Breast epithelium (tissue), 4 donors: ENCODE data around the gene PRKN. TPM values are rescaled to one million over a fixed set of nuclear protein-coding genes. Genes with fewer than 3 reads are reported as not detected.
A peak's percentile ranks its signal among the peaks of the same experiment; 100 is the strongest.

Experiments
- DNase-seq, 2 donors: peaks; one replicate each; pipeline ENCODE4 v3.0.0-alpha.2; 2019; ENCODE audit warnings: low spot score in 2 of 2
- H3K27ac ChIP-seq, 2 donors: fragments of 200-600 bp; sonication (generic) in 1 of 2; one replicate each; pipeline ENCODE4 v1.5.1; 2016 to 2019; ENCODE audit warnings: mild to moderate bottlenecking in 1 of 2
- H3K27me3 ChIP-seq, 2 donors: fragments of 200-600 bp; sonication (generic) in 1 of 2; one replicate each; pipeline versions ENCODE4 v1.5.1 to v1.6.0; 2017 to 2019; ENCODE audit warnings: control low read depth in 1 of 2, mild to moderate bottlenecking in 1 of 2
- H3K36me3 ChIP-seq: fragments of 200-600 bp; one replicate; pipeline ENCODE4 v1.5.1; 2019
- H3K4me1 ChIP-seq, 2 donors: fragments of 200-600 bp; sonication (generic); one replicate each; pipeline ENCODE4 v1.5.1; 2016 to 2019; ENCODE audit warnings: control low read depth in 1 of 2
- H3K4me3 ChIP-seq, 3 donors: fragments of 200-600 bp; sonication (generic); 1 replicate in 2 of 3; 2 replicates in 1 of 3; pipeline ENCODE4 v1.5.1; 2016 to 2019; ENCODE audit warnings: mild to moderate bottlenecking in 3 of 3, moderate library complexity in 2 of 3
- H3K9me3 ChIP-seq, 2 donors: fragments of 200-600 bp; sonication (generic) in 1 of 2; one replicate each; pipeline ENCODE4 v1.5.1; 2016 to 2019; ENCODE audit warnings: control low read depth in 1 of 2
- POLR2A ChIP-seq: fragments of 450-650 bp; IDR thresholded peaks from one replicate; pipeline ENCODE4 v1.6.1; 2016; ENCODE audit warnings: antibody characterized with exemption, mild to moderate bottlenecking, moderate library complexity
- POLR2AphosphoS5 ChIP-seq, 3 donors: sonication (generic); formaldehyde crosslinking; IDR thresholded peaks; one replicate each; pipeline ENCODE4 v1.6.1; 2017; ENCODE audit warnings: antibody characterized with exemption in 3 of 3
- intact Hi-C: fragments of 100-400 bp; cut with DNase I; formaldehyde crosslinking; loops from one replicate; pipeline ENCODE4 v1.15.1; 2023; ENCODE audit warnings: low total_unique reads
- total RNA-seq, 3 donors: library from RNA; depleted of rRNA; stranded (reverse); fragments of >200 nt; gene quantifications; one replicate each; pipeline ENCODE4 v1.1.0, GENCODE V29; 2016
- TF ChIP-seq, protein P1 (sequence below), 3 donors: fragments of 450-650 bp; IDR thresholded peaks; one replicate each; pipeline ENCODE4 v1.5.1; 2016 to 2017; ENCODE audit warnings: antibody characterized with exemption in 3 of 3, mild to moderate bottlenecking in 3 of 3, moderate library complexity in 3 of 3

PRKN gene
- total RNA-seq, 3 donors from 2014 or later: 7.2 to 19.0 (median 11.2) TPM

DNA sequence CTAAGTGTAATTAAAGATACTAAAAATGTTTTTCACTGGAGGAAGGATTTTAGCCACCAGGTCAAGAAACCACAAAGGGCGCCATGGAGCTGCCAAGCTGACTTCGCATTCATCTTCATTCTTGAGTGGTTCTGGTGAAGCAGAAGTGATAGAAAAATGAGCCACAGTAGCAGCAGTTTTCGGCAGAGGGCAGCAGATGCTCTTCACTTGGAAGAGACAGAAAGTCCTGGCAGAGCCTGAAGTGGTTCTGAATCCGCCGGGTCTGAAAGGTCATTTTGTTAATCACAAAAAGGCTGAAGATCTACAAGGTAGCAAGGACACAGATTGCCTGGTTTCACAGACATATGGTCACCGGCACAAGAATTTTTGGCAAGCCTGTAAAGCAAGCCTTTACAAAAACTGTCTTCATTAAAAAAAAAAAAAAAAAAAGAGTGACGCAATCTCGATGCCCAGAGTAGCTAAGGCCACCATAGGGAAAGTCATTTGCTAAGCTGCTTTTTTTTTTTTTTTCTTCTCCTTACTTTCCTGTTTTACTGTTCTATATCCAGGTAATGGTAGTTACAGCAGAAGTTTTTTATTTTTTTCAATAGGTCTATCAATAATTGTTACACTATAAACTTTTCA lies 1108.6 kb downstream of the PRKN start:
- no peak overlapping the region for H3K4me3 ChIP-seq

DNA sequence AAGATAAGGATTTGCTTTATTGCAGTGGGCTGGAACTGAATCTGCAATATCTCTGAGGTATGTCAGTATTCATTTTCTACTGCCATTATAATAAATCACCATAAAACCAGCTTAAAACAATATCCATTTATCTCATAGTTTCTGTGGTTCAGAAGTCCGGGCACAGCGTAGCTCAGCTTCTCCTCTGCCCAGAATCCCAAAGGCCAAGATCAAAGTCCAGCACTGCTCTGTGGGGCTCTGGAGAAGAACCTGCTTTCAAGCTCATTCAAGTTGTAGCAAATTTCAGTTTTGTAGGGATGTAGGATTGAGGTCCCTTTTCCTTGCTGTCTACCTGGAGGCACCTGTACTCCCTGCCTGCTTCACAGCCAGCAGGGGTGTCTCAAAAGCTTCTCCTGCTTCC lies 1113.9 kb downstream of the PRKN start:
- H3K36me3 ChIP-seq: no peaks in the 10 kb centered on the region
- no peak overlapping the region for H3K27ac ChIP-seq
- intact Hi-C loops: no loop called here
- TF ChIP-seq, protein P1, sequence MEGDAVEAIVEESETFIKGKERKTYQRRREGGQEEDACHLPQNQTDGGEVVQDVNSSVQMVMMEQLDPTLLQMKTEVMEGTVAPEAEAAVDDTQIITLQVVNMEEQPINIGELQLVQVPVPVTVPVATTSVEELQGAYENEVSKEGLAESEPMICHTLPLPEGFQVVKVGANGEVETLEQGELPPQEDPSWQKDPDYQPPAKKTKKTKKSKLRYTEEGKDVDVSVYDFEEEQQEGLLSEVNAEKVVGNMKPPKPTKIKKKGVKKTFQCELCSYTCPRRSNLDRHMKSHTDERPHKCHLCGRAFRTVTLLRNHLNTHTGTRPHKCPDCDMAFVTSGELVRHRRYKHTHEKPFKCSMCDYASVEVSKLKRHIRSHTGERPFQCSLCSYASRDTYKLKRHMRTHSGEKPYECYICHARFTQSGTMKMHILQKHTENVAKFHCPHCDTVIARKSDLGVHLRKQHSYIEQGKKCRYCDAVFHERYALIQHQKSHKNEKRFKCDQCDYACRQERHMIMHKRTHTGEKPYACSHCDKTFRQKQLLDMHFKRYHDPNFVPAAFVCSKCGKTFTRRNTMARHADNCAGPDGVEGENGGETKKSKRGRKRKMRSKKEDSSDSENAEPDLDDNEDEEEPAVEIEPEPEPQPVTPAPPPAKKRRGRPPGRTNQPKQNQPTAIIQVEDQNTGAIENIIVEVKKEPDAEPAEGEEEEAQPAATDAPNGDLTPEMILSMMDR (IDR thresholded peaks at IDR 0.05): no peak
- TF ChIP-seq POLR2AphosphoS5 (IDR thresholded peaks at IDR 0.05): no peak
- no peak for TF ChIP-seq POLR2A
- no peak for DNase-seq
- H3K9me3 ChIP-seq: peaks cover 0 to 11% of the 10 kb centered on the region in 2 donors
- no peaks in the 10 kb centered on the region for H3K27me3 ChIP-seq
- H3K4me3 ChIP-seq: no peak overlapping the region
- H3K4me1 ChIP-seq: no peaks in the 10 kb centered on the region

More for the DNA sequence above, 1108.6 kb downstream of the PRKN start:
- intact Hi-C loops: no loop called here
- Histone ChIP-seq H3K27ac (no peak overlapping the region), H3K9me3 (no peaks in the 10 kb centered on the region), H3K36me3 (no peaks in the 10 kb centered on the region), H3K27me3 (no peaks in the 10 kb centered on the region), H3K4me1 (no peaks in the 10 kb centered on the region)
- TF ChIP-seq POLR2AphosphoS5 (IDR thresholded peaks at IDR 0.05): no peak
- no peak for TF ChIP-seq POLR2A
- TF ChIP-seq, protein P1 (IDR thresholded peaks at IDR 0.05): peak in 1 of 3 donors; percentile 30
- DNase-seq: peak in 1 of 2 donors; percentile 20

DNA sequence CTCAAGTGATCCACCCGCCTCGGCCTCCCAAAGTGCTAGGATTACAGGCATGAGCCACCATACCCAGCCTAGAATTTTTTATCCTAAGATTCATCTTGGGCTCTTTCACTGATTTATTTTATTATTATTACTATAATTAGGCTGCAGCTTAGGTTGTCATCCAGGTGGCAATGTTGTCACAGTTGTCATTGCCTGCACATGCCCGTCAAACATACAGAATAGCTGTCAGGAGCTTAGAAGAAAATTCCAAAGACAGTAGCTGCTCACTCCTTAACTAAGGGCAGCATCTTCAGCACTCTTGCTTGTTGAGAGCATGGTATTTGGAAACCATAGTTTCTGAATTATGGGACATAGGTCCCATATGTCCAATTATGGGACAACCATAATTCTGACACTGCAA lies 1118.8 kb downstream of the PRKN start:
- H3K4me1 ChIP-seq: no peaks in the 10 kb centered on the region
- no peaks in the 10 kb centered on the region for H3K27me3 ChIP-seq
- no peak overlapping the region for H3K27ac ChIP-seq
- no peak for TF ChIP-seq POLR2AphosphoS5 (IDR thresholded peaks at IDR 0.05)
- TF ChIP-seq, protein P1 (IDR thresholded peaks at IDR 0.05): no peak
- TF ChIP-seq POLR2A: no peak
- intact Hi-C loops: no loop called here
- no peak for DNase-seq
- H3K36me3 ChIP-seq: no peaks in the 10 kb centered on the region
- peaks cover 0 to 11% of the 10 kb centered on the region in 2 donors for H3K9me3 ChIP-seq
- H3K4me3 ChIP-seq: no peak overlapping the region

DNA sequence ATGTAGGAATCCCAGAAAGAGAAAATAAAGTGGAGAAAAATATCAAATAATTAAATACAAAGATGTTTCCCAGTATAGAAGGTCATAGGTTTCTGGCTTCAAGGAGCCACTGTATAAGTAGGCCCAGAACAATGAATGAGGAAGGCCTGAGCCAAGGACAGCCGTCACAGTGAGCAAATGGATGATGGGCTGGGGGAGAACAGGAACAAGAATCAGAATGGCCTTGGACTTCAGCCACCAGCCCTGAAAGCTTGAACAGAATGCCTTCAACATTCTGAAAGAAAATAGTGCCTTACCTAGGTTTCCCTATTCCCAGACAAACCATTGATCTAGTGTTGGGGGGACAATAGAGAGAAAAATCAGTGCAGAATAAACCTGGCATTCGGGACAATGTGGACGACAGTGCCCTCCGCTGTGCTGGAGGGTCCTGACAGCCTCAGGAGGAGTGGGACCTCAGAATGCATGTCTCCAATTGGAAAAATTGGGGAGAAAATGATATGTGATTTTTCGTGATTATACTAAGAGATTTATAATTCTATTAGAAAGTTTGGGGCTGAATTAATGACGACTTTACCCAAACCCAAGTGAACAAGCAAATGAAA lies 1119.8 kb downstream of the PRKN start:
- no peak overlapping the region for H3K27ac ChIP-seq
- intact Hi-C loops: no loop called here
- peaks cover 0 to 4% of the 10 kb centered on the region in 2 donors for H3K9me3 ChIP-seq
- DNase-seq: no peak
- H3K4me1 ChIP-seq: no peaks in the 10 kb centered on the region
- no peaks in the 10 kb centered on the region for H3K27me3 ChIP-seq
- TF ChIP-seq POLR2A (no peak), POLR2AphosphoS5 (IDR thresholded peaks at IDR 0.05) (no peak)
- TF ChIP-seq, protein P1 (IDR thresholded peaks at IDR 0.05): no peak
- no peak overlapping the region for H3K4me3 ChIP-seq
- H3K36me3 ChIP-seq: no peaks in the 10 kb centered on the region

DNA sequence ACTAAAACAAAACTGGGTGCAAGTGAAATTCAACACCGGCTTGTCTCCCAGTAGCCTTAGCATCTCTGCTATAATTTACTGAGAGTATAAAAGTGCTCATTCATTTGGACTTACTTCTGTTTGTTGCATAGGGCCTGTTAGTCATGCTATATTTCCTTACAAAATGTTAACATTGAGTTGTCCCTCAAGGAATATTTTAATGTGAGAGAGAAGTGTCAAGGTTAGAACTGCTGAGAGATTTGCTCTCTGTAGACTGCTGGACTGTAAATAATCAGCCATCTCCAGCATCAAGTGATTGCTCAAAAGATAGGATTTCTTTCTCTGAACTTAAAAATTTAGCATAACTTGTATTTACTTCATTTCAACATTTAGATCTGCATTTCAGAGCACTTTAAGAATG lies 1125.2 kb downstream of the PRKN start:
- TF ChIP-seq POLR2A: no peak
- TF ChIP-seq, protein P1 (IDR thresholded peaks at IDR 0.05): no peak
- TF ChIP-seq POLR2AphosphoS5 (IDR thresholded peaks at IDR 0.05): no peak
- no peak overlapping the region for H3K4me3 ChIP-seq
- no peak for DNase-seq
- intact Hi-C loops: no loop called here
- H3K27me3 ChIP-seq: no peaks in the 10 kb centered on the region
- no peak overlapping the region for H3K27ac ChIP-seq
- no peaks in the 10 kb centered on the region for H3K4me1 ChIP-seq
- no peaks in the 10 kb centered on the region for H3K36me3 ChIP-seq
- H3K9me3 ChIP-seq: no peaks in the 10 kb centered on the region
